HepG2 (cell line): ENCODE measurements around the gene MYO7B. TPM values are rescaled to one million over a fixed set of nuclear protein-coding genes. Genes with fewer than 3 reads are reported as not detected.
A peak's percentile ranks its signal among the peaks of the same experiment; 100 is the strongest.

Experiments
- ATAC-seq: fragments of 200-7000 bp; cut with Tn5 transposase; 3 replicates; pipeline ENCODE4 v1.9.1; 2020; ENCODE audit warnings: mild to moderate bottlenecking, moderate library complexity
- BruUV-seq: library from RNA; stranded (reverse); fragments of 400-500 nt; replicated peaks from 2 replicates; lab custom pipeline; 2021; lab: Mats Ljungman, UMichigan
- CTCF ChIA-PET: fragments of 300-600 bp; formaldehyde crosslinking; extraction: SDS; loops from one replicate; lab custom pipeline; 2021; ENCODE audit warnings: low total read pairs, inconsistent platforms, low intra/inter-chr PET ratio; lab: Yijun Ruan, JAX
- POLR2A ChIA-PET: fragments of 350-600 bp; sonication (Branson Sonifier 250); formaldehyde crosslinking; loops from one replicate; lab custom pipeline; 2020; ENCODE audit warnings: antibody characterized with exemption, inconsistent platforms; lab: Yijun Ruan, JAX
- DNase-seq: peaks from one replicate; pipeline ENCODE4 v3.0.0-alpha.2; 2015; ENCODE audit warnings: low spot score
- FAIRE-seq: peaks from 3 replicates; lab custom pipeline; 2011; peaks lifted over from hg19 to GRCh38; lab: Jason Lieb, UNC
- H2AFZ ChIP-seq: one replicate; pipeline ENCODE4 v1.6.1; 2011; ENCODE audit warnings: low read length, inconsistent platforms
- H3K27ac ChIP-seq: fragments of 300-600 bp; 3 replicates; pipeline ENCODE4 v1.8.0; 2011; ENCODE audit warnings: mixed run types, mild to moderate bottlenecking, mixed read lengths, low read length, inconsistent platforms; ENCODE audit not compliant: insufficient read depth; ENCODE audit errors: extremely low read length
- H3K27me3 ChIP-seq, 2 experiments: fragments of 200-600 bp in 1 of 2; 2 replicates in 1 of 2; 3 replicates in 1 of 2; pipeline versions ENCODE4 v1.6.0 to v1.8.0; 2011; ENCODE audit warnings: low read length in 2 of 2, mild to moderate bottlenecking in 2 of 2, moderate library complexity in 2 of 2, inconsistent platforms in 1 of 2; ENCODE audit not compliant: insufficient read depth in 2 of 2, control insufficient read depth in 1 of 2
- H3K36me3 ChIP-seq, 2 experiments: fragments of 200-600 bp in 1 of 2; replicated peaks in 1 of 2; 2 replicates in 1 of 2; 3 replicates in 1 of 2; pipeline versions ENCODE4 v1.5.1 to v1.8.0; 2011; ENCODE audit warnings: low read length in 2 of 2, inconsistent platforms in 1 of 2; ENCODE audit not compliant: insufficient read depth in 2 of 2, control insufficient read depth in 1 of 2
- H3K4me1 ChIP-seq: 2 replicates; pipeline ENCODE4 v1.5.1; 2012; ENCODE audit warnings: low read length, inconsistent platforms; ENCODE audit not compliant: insufficient read depth
- H3K4me2 ChIP-seq: 2 replicates; pipeline ENCODE4 v1.6.0; 2011; ENCODE audit warnings: low read depth, low read length, inconsistent platforms
- H3K4me3 ChIP-seq, 3 experiments: fragments of 200-600 bp in 1 of 3; sonication (generic), shearing (Covaris generic) in 1 of 3; replicated peaks in 1 of 3; 2 replicates each; pipeline ENCODE4 v1.5.1; 2011 to 2016; ENCODE audit warnings: low read length in 3 of 3, inconsistent platforms in 2 of 3, low read depth in 2 of 3, mild to moderate bottlenecking in 2 of 3, control low read depth in 1 of 3, mixed read lengths in 1 of 3; ENCODE audit not compliant: insufficient read depth in 1 of 3
- H3K79me2 ChIP-seq: one replicate; pipeline ENCODE4 v1.6.1; 2011; ENCODE audit warnings: low read length, inconsistent platforms; ENCODE audit not compliant: insufficient read depth
- H3K9ac ChIP-seq: 2 replicates; pipeline ENCODE4 v1.6.0; 2011; ENCODE audit warnings: mild to moderate bottlenecking, low read depth, low read length, inconsistent platforms; ENCODE audit not compliant: insufficient read depth
- H3K9me3 ChIP-seq: 2 replicates; pipeline ENCODE4 v1.5.1; 2012; ENCODE audit warnings: mild to moderate bottlenecking, low read length
- H4K20me1 ChIP-seq: 2 replicates; pipeline ENCODE4 v1.6.0; 2011; ENCODE audit warnings: inconsistent platforms, mild to moderate bottlenecking, low read length, moderate library complexity; ENCODE audit not compliant: insufficient read depth
- CREB1 ChIP-seq, 2 experiments: fragments of 450-650 bp in 1 of 2; IDR thresholded peaks; 2 replicates each; pipeline ENCODE4 v1.6.1; 2016 to 2017; ENCODE audit warnings: control low read depth in 1 of 2, mild to moderate bottlenecking in 1 of 2, missing compliant biosample characterization in 1 of 2, missing genetic modification characterization in 1 of 2
- GABPA ChIP-seq, 2 experiments: IDR thresholded peaks; 2 replicates each; pipeline ENCODE4 v1.6.1; 2011 to 2016; ENCODE audit warnings: low read depth in 2 of 2, low read length in 1 of 2, missing biosample characterization in 1 of 2, missing genetic modification characterization in 1 of 2
- GABPB1 ChIP-seq: IDR thresholded peaks from 2 replicates; pipeline ENCODE4 v1.6.1; 2016; ENCODE audit warnings: mild to moderate bottlenecking, missing genetic modification reagents, moderate library complexity, missing compliant biosample characterization
- NR2C2 ChIP-seq: sonication (generic); formaldehyde crosslinking; IDR thresholded peaks from 2 replicates; pipeline ENCODE4 v1.4.0; 2020; ENCODE audit warnings: missing genetic modification reagents, mild to moderate bottlenecking, moderate library complexity, borderline replicate concordance
- ZNF552 ChIP-seq: sonication (generic); formaldehyde crosslinking; IDR thresholded peaks from 2 replicates; pipeline ENCODE4 v1.9.0; 2022; ENCODE audit warnings: missing genetic modification reagents, mild to moderate bottlenecking, borderline replicate concordance
- ZNF605 ChIP-seq: sonication (generic); formaldehyde crosslinking; IDR thresholded peaks from 2 replicates; pipeline ENCODE4 v1.8.0; 2022; ENCODE audit warnings: mild to moderate bottlenecking, missing genetic modification reagents
- ZNF782 ChIP-seq: sonication (generic); formaldehyde crosslinking; IDR thresholded peaks from 2 replicates; pipeline ENCODE4 v1.4.0; 2020; ENCODE audit warnings: missing genetic modification reagents, mild to moderate bottlenecking, borderline replicate concordance
- ZSCAN21 ChIP-seq: sonication (generic); formaldehyde crosslinking; IDR thresholded peaks from 2 replicates; pipeline ENCODE4 v1.8.0; 2022; ENCODE audit warnings: mild to moderate bottlenecking, missing genetic modification reagents, moderate library complexity, borderline replicate concordance
- WGBS: methylation state at CpG from one replicate; pipeline ENCODE4 v1.1.6; 2017; ENCODE audit warnings: low lambda C conversion rate; 5-methylcytosine and 5-hydroxymethylcytosine counted together
- in situ Hi-C: cut with HindIII; loops from 2 replicates; pipeline ENCODE4 v1.10.0; 2017; ENCODE audit warnings: low pct_unique_long_range_greater_than_20kb; ENCODE audit not compliant: extremely low pct_ligation_motif_present
- intact Hi-C: fragments of 100-400 bp; cut with micrococcal nuclease; formaldehyde crosslinking; loops from one replicate; pipeline ENCODE4 v1.10.0; 2022; ENCODE audit not compliant: unreplicated experiment
- polyA plus RNA-seq, 8 experiments: library from polyadenylated mRNA; depleted of rRNA in 3 of 8; stranded (reverse) in 7 of 8; unstranded in 1 of 8; fragments of >200 nt; fragmentation: Illumina TruSeq in 4 of 8; extraction: Trizol in 4 of 8; gene quantifications; 2 replicates each; pipeline versions ENCODE4 v1.2.1 to v1.2.3, GENCODE V29; 2011 to 2016; ENCODE audit warnings: low read depth in 4 of 8, missing spikeins in 1 of 8, mixed read lengths in 1 of 8; ENCODE audit not compliant: insufficient read depth in 1 of 8
- total RNA-seq, 5 experiments: library from RNA; depleted of rRNA; stranded (reverse); fragments of >200 nt; fragmentation: Illumina TruSeq; extraction: Trizol; gene quantifications; 2 replicates each; pipeline ENCODE4 v1.2.3, GENCODE V29; 2016; ENCODE audit warnings: low read depth in 1 of 5
- TF ChIP-seq, protein P1 (sequence below): sonication (generic); formaldehyde crosslinking; IDR thresholded peaks from 2 replicates; pipeline ENCODE4 v1.4.0; 2020; ENCODE audit warnings: missing genetic modification reagents

Gene MYO7B
- total and polyA plus RNA-seq, 2 of the 13 experiments (the other 11 are each of a cell fraction or from before 2014, with no cell fraction given), result not detected

DNA sequence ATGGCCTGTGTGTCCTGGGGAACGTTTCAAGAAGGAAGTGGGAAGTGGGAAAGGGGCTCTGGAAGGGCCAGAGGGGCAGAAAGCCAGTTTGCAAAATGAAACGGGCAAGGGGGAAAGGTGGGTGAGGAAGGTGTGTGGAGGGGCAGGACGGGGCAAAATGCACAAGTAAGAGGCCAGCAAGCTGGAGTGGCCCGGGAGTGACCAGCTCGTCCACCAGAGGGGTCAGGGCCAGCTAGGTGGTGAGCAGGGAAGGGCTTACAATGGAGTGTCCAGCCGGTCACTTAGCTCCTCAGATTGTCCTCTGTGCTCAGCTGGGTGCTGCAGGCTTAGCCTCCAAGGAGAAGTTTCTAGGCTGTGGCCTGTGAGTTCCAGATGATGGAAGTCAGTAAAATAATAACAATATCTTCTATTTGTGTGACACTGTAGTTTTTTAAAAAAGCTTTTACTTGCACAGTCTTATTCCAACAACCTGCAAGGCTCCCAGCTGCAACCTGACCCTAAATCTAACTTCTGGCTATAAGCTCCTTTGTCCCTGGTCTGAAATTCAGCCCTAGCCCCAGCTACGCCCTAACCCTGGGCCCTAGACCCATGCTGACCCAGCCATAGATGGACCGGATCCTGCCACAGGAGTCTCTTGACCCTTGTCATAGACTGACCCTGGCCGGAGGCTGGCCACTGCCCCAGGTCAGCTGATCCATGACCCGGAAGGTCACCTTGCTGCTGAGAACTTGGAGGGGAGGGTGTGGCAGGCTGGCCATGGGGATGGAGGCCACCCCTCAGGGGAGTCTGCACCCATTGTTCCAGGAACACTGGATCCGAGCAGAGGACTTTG, 29.2 kb downstream of the MYO7B start:
- CTCF ChIA-PET, result no interaction called here
- no peak overlapping the region for H3K9ac ChIP-seq

DNA sequence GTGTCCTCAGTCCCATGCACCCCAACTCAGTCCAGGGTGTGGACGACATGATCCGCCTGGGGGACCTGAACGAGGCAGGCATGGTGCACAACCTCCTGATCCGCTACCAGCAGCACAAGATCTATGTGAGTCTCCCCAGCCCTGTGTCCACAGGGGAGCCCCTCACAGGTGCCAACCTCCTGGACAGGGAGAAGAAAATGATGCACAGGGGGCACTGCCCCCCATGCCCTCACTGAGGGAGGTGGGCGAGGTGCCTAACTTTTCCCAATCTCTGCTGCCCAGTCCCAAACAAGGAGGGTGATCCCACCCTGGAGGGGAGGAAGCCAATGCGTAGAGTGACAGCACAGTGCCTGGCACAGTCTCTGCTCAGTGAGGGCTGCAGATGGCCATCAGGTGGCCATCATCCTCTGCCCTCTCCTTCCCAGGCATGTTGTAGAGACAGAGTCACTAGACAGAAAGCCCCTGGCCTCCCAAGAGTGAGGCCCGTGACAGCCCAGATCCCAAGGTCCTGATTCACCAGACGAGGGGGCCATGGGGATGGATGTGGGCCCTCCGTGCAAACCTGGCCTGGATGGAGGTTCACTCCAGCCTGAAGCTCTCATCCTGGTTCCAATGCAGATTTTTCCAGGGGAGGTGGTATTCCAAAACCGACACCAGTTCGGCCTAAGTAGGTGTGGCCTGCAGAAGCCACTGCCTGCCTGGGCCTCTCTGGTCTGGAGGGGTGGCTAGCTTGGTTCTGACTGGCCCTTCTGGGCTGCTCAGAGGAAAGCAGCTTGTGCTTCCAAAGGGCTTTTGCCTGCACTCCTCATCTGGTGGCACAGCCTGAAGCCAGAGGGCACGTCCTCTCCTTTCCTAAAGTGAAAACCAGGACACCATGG, 30.0 kb downstream of the MYO7B start:
- in situ Hi-C loops, result no loop called here
- BruUV-seq, result no TSS peak
- TF ChIP-seq ZNF605 (CRISPR knock-in tag) (no peak), CREB1 (IDR thresholded peaks at IDR 0.05) (no peak), CREB1 (CRISPR knock-in tag; IDR thresholded peaks at IDR 0.05) (no peak), ZNF552 (CRISPR knock-in tag) (no peak), ZSCAN21 (CRISPR knock-in tag) (no peak)
- TF ChIP-seq, protein P1, sequence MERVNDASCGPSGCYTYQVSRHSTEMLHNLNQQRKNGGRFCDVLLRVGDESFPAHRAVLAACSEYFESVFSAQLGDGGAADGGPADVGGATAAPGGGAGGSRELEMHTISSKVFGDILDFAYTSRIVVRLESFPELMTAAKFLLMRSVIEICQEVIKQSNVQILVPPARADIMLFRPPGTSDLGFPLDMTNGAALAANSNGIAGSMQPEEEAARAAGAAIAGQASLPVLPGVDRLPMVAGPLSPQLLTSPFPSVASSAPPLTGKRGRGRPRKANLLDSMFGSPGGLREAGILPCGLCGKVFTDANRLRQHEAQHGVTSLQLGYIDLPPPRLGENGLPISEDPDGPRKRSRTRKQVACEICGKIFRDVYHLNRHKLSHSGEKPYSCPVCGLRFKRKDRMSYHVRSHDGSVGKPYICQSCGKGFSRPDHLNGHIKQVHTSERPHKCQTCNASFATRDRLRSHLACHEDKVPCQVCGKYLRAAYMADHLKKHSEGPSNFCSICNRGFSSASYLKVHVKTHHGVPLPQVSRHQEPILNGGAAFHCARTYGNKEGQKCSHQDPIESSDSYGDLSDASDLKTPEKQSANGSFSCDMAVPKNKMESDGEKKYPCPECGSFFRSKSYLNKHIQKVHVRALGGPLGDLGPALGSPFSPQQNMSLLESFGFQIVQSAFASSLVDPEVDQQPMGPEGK (CRISPR knock-in tag), result no peak

More for the DNA sequence above, 29.2 kb downstream of the MYO7B start:
- Histone ChIP-seq H3K79me2 (no peaks in the 10 kb centered on the region), H3K27me3 (peaks cover 7 to 72% of the 10 kb centered on the region in 2 experiments; a peak in 4 of 5 replicates), H3K36me3 (no peaks in the 10 kb centered on the region)
- ATAC-seq, result peak; percentile 8; the same call in 2 of the 3 replicates
- intact Hi-C loops, result loop anchor here (5.0 kb wide), 1 partner anchor 367 kb away; no protein-coding TSS in a partner anchor
- DNase-seq, result no peak
- TF ChIP-seq GABPA (IDR thresholded peaks at IDR 0.05; ENCODE audit: low read depth, low read length) (no peak), GABPA (CRISPR knock-in tag; IDR thresholded peaks at IDR 0.05; ENCODE audit: low read depth) (peak; percentile 56), NR2C2 (CRISPR knock-in tag) (peak; percentile 69; the same call in 1 of the 2 replicates), ZNF782 (no peak), GABPB1 (peak; percentile 39; the same call in 1 of the 2 replicates)
- TF ChIP-seq, all 625 proteins: peak for 3
- no peak overlapping the region for H2AFZ ChIP-seq
- H3K4me1 ChIP-seq, result peaks cover 24% of the 10 kb centered on the region
- FAIRE-seq, result no peak
- POLR2A ChIA-PET, result no interaction called here
- 16% methylated on average over 8 of the region's 11 CpGs for WGBS
- H3K4me2 ChIP-seq, result peak overlapping the region; percentile 10; the same call in 1 of the 2 replicates
- in situ Hi-C loops, result no loop called here
- no peak overlapping the region for H3K4me3 ChIP-seq
- H4K20me1 ChIP-seq, result no peaks in the 10 kb centered on the region
- BruUV-seq, result no TSS peak
- H3K9me3 ChIP-seq, result no peaks in the 10 kb centered on the region
- no peak overlapping the region for H3K27ac ChIP-seq

More for the DNA sequence above, 30.0 kb downstream of the MYO7B start:
- Histone ChIP-seq H3K4me2 (no peak overlapping the region), H3K4me1 (peaks cover 15% of the 10 kb centered on the region), H3K4me3 (no peak overlapping the region), H3K27me3 (peaks cover 7 to 72% of the 10 kb centered on the region in 2 experiments; a peak in 4 of 5 replicates), H3K9me3 (no peaks in the 10 kb centered on the region), H2AFZ (no peak overlapping the region), H3K36me3 (no peaks in the 10 kb centered on the region), H3K79me2 (no peaks in the 10 kb centered on the region), H3K9ac (no peak overlapping the region), H3K27ac (no peak overlapping the region), H4K20me1 (no peaks in the 10 kb centered on the region)
- FAIRE-seq (no peak), ATAC-seq (no peak), DNase-seq (no peak)
- CTCF ChIA-PET, result no interaction called here
- POLR2A ChIA-PET, result no interaction called here
- intact Hi-C loops, result no loop called here
- WGBS, result 44% methylated on average over 8 of the region's 12 CpGs
